GM12875 (cell line): ENCODE measurements around the gene NCBP2.

Source experiments
- H3K4me3 ChIP-seq: one replicate; pipeline ENCODE4 v1.5.1; 2011; ENCODE audit warnings: low read depth, low read length, control low read depth
- CTCF ChIP-seq: IDR thresholded peaks from 2 replicates; pipeline ENCODE4 v1.5.1; 2011; ENCODE audit warnings: low read depth, mild to moderate bottlenecking, control low read depth, inconsistent platforms, low read length, moderate library complexity, borderline replicate concordance; ENCODE audit not compliant: insufficient read depth

The NCBP2 gene

GRCh38 chr3:196942226-196942914, at the start of gene NCBP2:
NCBP2 (minus strand) TSS chr3:196942528; CDS start chr3:196942503, 25 bp downstream.
- H3K4me3 ChIP-seq: peak within 1 kb of the TSS; percentile 89
- peak; percentile 84 for TF ChIP-seq CTCF

- no peak for TF ChIP-seq CTCF
- H3K4me3 ChIP-seq: no peak overlapping the region
Observed at GRCh38 chr3:196991581-196992460, 49.5 kb upstream of the NCBP2 start.

GRCh38 chr3:196990601-196991007, 48.3 kb upstream of the NCBP2 start:
- TF ChIP-seq CTCF: no peak

GRCh38 chr3:196989721-196990262, 47.5 kb upstream of the NCBP2 start:
- no peak for TF ChIP-seq CTCF
- no peak overlapping the region for H3K4me3 ChIP-seq

More at GRCh38 chr3:196990601-196991007, 48.3 kb upstream of the NCBP2 start:
- H3K4me3 ChIP-seq: no peak overlapping the region

GRCh38 chr3:196988241-196989029, 46.1 kb upstream of the NCBP2 start:
- no peak for TF ChIP-seq CTCF

GRCh38 chr3:196987022-196987421, 44.7 kb upstream of the NCBP2 start:
- no peak overlapping the region for H3K4me3 ChIP-seq
- TF ChIP-seq CTCF: no peak

More at GRCh38 chr3:196988241-196989029, 46.1 kb upstream of the NCBP2 start:
- H3K4me3 ChIP-seq: no peak overlapping the region
